Epithelial cell of prostate (primary cell): ENCODE measurements around the gene VEGFA.
A peak's percentile ranks its signal among the peaks of the same experiment; 100 is the strongest.

Experiments used
- DNase-seq: peaks from one replicate; pipeline ENCODE4 v3.0.0-alpha.2; 2011; ENCODE audit warnings: low read depth, low spot score
- H3K27ac ChIP-seq: fragments of 450-650 bp; 2 replicates; pipeline ENCODE4 v1.5.1; 2017; ENCODE audit warnings: mild to moderate bottlenecking

Gene VEGFA

GRCh38 chr6:43769526-43770371 lies at the start of gene VEGFA:
TSS of gene VEGFA (plus strand) at chr6:43770211.
- peak; percentile 45 for DNase-seq
- H3K27ac ChIP-seq, result peak within 1 kb of the TSS; percentile 90

- no peak overlapping the region for H3K27ac ChIP-seq
- no peak for DNase-seq
Measured at GRCh38 chr6:43720999-43721398, 49.0 kb upstream of the VEGFA start.

- no peak for DNase-seq
- no peak overlapping the region for H3K27ac ChIP-seq
Measured at GRCh38 chr6:43722920-43723545, 47.0 kb upstream of the VEGFA start.

GRCh38 chr6:43723737-43724295 lies 46.2 kb upstream of the VEGFA start:
- H3K27ac ChIP-seq, result peak overlapping the region; percentile 91
- no peak for DNase-seq

- H3K27ac ChIP-seq, result peak overlapping the region; percentile 91
- no peak for DNase-seq
Measured at GRCh38 chr6:43724354-43724753, 45.7 kb upstream of the VEGFA start.

- DNase-seq, result peak; percentile 79
- peak overlapping the region; percentile 91 for H3K27ac ChIP-seq
Measured at GRCh38 chr6:43724914-43725642, 44.9 kb upstream of the VEGFA start.

GRCh38 chr6:43725643-43726580 lies 44.1 kb upstream of the VEGFA start:
- H3K27ac ChIP-seq, result peak overlapping the region; percentile 91
- no peak for DNase-seq

DNA sequence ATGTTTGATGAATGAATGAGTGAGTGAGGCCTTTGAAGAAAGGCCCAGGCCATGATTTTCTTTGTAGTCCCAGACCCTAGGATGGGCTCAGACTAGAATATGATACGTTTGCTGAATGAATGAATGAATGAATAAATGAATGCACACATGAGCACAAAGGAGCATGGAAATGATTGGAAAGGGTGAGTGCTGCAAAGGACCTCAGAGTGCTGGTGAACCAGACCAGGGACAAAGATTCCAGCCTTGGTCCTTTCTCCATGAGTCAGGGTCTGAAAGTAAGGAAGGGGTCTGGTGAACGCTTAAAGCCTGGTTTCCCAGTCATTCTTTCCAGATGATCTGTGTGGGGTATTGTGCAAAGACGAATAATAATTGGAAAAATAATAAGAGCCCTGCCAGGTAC lies 42.4 kb upstream of the VEGFA start:
- H3K27ac ChIP-seq, result no peak overlapping the region
- no peak for DNase-seq

- DNase-seq, result no peak
- peak overlapping the region; percentile 68 for H3K27ac ChIP-seq
Measured at GRCh38 chr6:43728586-43728985, 41.4 kb upstream of the VEGFA start.

- DNase-seq, result no peak
- peak overlapping the region; percentile 68 for H3K27ac ChIP-seq
Measured at GRCh38 chr6:43729537-43729936, 40.5 kb upstream of the VEGFA start.

GRCh38 chr6:43730634-43731033 lies 39.4 kb upstream of the VEGFA start:
- no peak for DNase-seq
- H3K27ac ChIP-seq, result no peak overlapping the region

DNA sequence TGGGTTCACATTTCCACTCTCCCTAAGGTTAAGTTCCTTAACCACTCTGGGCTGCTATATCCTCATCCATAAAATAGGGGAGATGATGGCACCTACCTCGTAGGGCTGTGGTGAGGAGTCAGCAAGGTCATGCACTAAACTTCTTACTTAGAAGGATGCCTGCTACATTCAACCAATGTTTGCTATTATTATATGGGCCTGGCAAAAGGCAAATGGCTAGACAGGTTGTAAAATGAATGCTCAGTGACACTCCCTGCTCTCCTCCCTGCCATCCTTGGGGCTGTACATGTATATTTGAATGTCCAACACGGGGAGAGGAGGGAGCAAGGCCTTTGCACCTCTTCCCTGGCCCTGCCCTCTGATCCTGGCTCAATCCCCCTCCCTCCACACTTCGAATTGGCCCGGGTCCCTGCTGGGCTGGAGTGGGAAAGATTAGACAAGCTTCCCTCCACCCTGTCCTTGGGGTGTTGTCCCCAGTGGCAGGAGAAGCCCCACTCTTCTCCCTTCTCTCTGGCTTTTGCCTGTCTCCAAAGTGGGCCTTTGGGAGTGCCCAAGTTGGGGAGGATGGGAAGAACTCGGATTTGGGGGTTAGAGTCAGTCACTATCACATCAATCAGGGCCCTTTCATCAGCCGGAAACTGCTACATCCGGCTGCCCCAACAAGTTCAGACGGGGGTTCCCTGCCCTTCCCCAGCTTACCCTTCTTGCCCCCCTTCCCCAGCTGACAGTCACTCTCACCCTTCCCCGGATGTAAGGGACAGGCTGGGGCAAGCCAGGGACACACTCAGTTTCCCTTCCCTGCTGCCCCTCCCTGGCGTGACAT lies 36.3 kb upstream of the VEGFA start:
- peak overlapping the region; percentile 97 for H3K27ac ChIP-seq
- no peak for DNase-seq

DNA sequence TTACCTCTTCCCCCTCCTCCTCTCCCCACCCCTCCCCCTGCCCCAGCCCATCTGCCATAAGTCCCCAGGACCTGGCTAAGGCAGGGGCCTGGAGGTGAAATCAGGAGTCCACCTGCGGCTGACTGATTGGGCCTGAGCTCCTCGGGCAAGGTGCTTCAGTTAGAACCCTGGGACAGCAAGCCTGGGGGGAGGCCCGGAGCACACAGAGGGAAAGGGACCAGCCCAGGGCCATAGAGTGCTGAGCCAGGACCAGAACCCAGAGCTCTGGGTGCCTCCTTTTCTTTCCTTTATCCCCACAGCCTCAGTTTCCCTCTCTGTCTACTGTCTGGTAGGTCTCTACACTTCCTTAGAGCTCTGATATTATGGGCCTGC lies 35.7 kb upstream of the VEGFA start:
- DNase-seq, result no peak
- H3K27ac ChIP-seq, result peak overlapping the region; percentile 97

DNA sequence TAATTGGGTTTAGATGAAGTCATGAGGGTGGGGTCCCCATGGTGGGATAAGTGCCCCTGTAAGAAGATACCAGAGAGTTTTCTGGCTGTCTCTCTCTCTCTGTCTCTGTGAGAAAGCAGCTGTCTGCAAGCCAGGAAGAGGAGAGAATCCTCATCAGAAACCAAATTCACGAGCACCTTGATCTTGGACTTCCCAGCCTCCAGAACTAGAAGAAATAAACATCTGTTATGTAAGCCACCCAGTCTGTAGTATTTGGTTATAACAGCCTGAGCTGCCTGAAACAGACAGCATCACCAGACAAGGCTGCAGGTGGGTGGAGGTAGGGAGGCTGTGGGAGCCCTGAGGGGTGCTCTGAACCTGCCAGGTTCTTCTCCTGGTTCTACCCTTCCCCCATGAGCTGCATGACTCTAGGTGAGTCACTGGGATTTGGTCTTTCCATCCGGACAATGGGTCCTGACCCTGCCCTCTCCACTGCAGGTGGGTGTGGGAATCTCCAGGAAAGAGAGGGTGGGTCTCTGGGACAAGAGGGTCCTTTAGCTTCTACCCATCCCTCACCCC lies 34.3 kb upstream of the VEGFA start:
- peak overlapping the region; percentile 97 for H3K27ac ChIP-seq
- DNase-seq, result no peak

- H3K27ac ChIP-seq, result peak overlapping the region; percentile 97
Measured at GRCh38 chr6:43736211-43736786, 33.7 kb upstream of the VEGFA start.

GRCh38 chr6:43736844-43737243 lies 33.2 kb upstream of the VEGFA start:
- no peak for DNase-seq
- peak overlapping the region; percentile 97 for H3K27ac ChIP-seq

More at GRCh38 chr6:43736211-43736786, 33.7 kb upstream of the VEGFA start:
- DNase-seq, result no peak

GRCh38 chr6:43737272-43738081 lies 32.5 kb upstream of the VEGFA start:
- H3K27ac ChIP-seq, result peak overlapping the region; percentile 97
- no peak for DNase-seq
